ENCODE results near the gene GTF3A.

GTF3A gene

GRCh38 chr13:27449936-27450828 lies 25.8 kb downstream of the GTF3A start, which contains the start of gene MTIF3:
Gene MTIF3 (minus strand): TSS chr13:27450564. CDS start chr13:27440448, 10,116 bp downstream.
- ChIA-PET POLR2A (interaction anchor here (1.0 to 2.9 kb wide), 3 partner anchors 23 to 170 kb away, joined by 3 to 16 read pairs (median 14); partner anchors contain the start of genes GTF3A, LNX2 and POLR1D), CTCF (interaction anchor here (0.6 to 2.0 kb wide), 2 partner anchors 376 to 534 kb away, joined by 3 to 5 read pairs; no protein-coding TSS in a partner anchor)
- TF ChIP-seq ZNF24 (tag by site-specific recombination; IDR thresholded peaks at IDR 0.05) (peak; percentile 80), KLF1 (tag by site-specific recombination; IDR thresholded peaks at IDR 0.05) (peak; percentile 35; the same call in 1 of the 2 replicates), PRDM6 (tag by site-specific recombination; IDR thresholded peaks at IDR 0.05) (no peak), ZNF664 (tag by site-specific recombination; IDR thresholded peaks at IDR 0.05) (no peak), ZNF768 (tag by site-specific recombination; IDR thresholded peaks at IDR 0.05) (no peak), ZNF239 (tag by site-specific recombination; IDR thresholded peaks at IDR 0.05) (no peak), PRDM1 (tag by site-specific recombination; IDR thresholded peaks at IDR 0.05) (0 out of 2 replicates have a peak, but pooled peaks have one; percentile 22), KLF7 (tag by site-specific recombination; IDR thresholded peaks at IDR 0.05; ENCODE audit: borderline replicate concordance) (no peak), ZNF610 (tag by site-specific recombination; IDR thresholded peaks at IDR 0.05; ENCODE audit: borderline replicate concordance) (peak; percentile 93), ZNF561 (tag by site-specific recombination; IDR thresholded peaks at IDR 0.05; ENCODE audit: borderline replicate concordance) (peak; percentile 33; the same call in 1 of the 2 replicates), ZNF341 (tag by site-specific recombination; IDR thresholded peaks at IDR 0.05; ENCODE audit: low read depth) (peak; percentile 50), ZNF600 (tag by site-specific recombination; IDR thresholded peaks at IDR 0.05) (peak; percentile 95), MZF1 (tag by site-specific recombination; IDR thresholded peaks at IDR 0.05; ENCODE audit: borderline replicate concordance) (no peak), AEBP2 (tag by site-specific recombination; IDR thresholded peaks at IDR 0.05; ENCODE audit: borderline replicate concordance) (no peak), YY1 (tag by site-specific recombination; IDR thresholded peaks at IDR 0.05) (peak; percentile 52; the same call in 1 of the 2 replicates), SCRT1 (tag by site-specific recombination; IDR thresholded peaks at IDR 0.05; ENCODE audit: borderline replicate concordance) (peak; percentile 46; the same call in 1 of the 2 replicates), HOXC10 (CRISPR knock-in tag; IDR thresholded peaks at IDR 0.05) (no peak), FEZF1 (tag by site-specific recombination; IDR thresholded peaks at IDR 0.05) (peak; percentile 4; the same call in 1 of the 2 replicates), ZNF266 (tag by site-specific recombination; IDR thresholded peaks at IDR 0.05; ENCODE audit: low read depth) (no peak), ZNF416 (tag by site-specific recombination; IDR thresholded peaks at IDR 0.05) (no peak), TRIM28 (IDR thresholded peaks at IDR 0.05; ENCODE audit: borderline replicate concordance, low read length) (peak; percentile 74; the same call in 1 of the 2 replicates), BCL11A (tag by site-specific recombination; IDR thresholded peaks at IDR 0.05; ENCODE audit: low read depth) (no peak), ZNF394 (tag by site-specific recombination; IDR thresholded peaks at IDR 0.05; ENCODE audit: borderline replicate concordance) (peak; percentile 84), ZSCAN16 (tag by site-specific recombination; IDR thresholded peaks at IDR 0.05) (0 out of 2 replicates have a peak, but pooled peaks have one; percentile 20), ZNF37A (tag by site-specific recombination; IDR thresholded peaks at IDR 0.05) (no peak), ZBTB44 (tag by site-specific recombination; IDR thresholded peaks at IDR 0.05) (no peak), ZNF501 (tag by site-specific recombination; IDR thresholded peaks at IDR 0.05) (0 out of 2 replicates have a peak, but pooled peaks have one; percentile 31), ZFP69B (tag by site-specific recombination; IDR thresholded peaks at IDR 0.05) (no peak), WT1 (tag by site-specific recombination; IDR thresholded peaks at IDR 0.05) (no peak), ZBTB20 (tag by site-specific recombination; IDR thresholded peaks at IDR 0.05) (peak; percentile 72; the same call in 1 of the 2 replicates), SP2 (tag by site-specific recombination; IDR thresholded peaks at IDR 0.05) (peak; percentile 69), SETDB1 (IDR thresholded peaks at IDR 0.05; ENCODE audit: insufficient read length, low read length) (no peak)
- TF ChIP-seq, protein P1, sequence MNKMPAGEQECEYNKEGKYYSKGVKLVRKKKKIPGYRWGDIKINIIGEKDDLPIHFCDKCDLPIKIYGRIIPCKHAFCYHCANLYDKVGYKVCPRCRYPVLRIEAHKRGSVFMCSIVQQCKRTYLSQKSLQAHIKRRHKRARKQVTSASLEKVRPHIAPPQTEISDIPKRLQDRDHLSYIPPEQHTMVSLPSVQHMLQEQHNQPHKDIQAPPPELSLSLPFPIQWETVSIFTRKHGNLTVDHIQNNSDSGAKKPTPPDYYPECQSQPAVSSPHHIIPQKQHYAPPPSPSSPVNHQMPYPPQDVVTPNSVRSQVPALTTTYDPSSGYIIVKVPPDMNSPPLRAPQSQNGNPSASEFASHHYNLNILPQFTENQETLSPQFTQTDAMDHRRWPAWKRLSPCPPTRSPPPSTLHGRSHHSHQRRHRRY (tag by site-specific recombination; IDR thresholded peaks at IDR 0.05) = no peak

More at GRCh38 chr13:27449936-27450828, 25.8 kb downstream of the GTF3A start, which contains the start of gene MTIF3:
- H3K27ac ChIP-seq (ENCODE audit: extremely low read depth, low read depth, low read length) = peak within 1 kb of the TSS; percentile 95
- peak within 1 kb of the TSS; percentile 79 for H3K4me3 ChIP-seq (ENCODE audit: low read depth, low read length)
- H3K9me3 ChIP-seq (ENCODE audit: control insufficient read depth, insufficient read depth, low read depth, low read length) = no peaks in the 10 kb centered on the region
- H3K4me1 ChIP-seq (ENCODE audit: control insufficient read depth, insufficient read depth, low read length) = peaks cover 3% of the 10 kb centered on the region; the same call in 1 of the 2 replicates
- no peaks in the 10 kb centered on the region for H3K36me3 ChIP-seq (ENCODE audit: control insufficient read depth in 2 of 2, insufficient read depth in 1 of 2, low read length in 2 of 2)
